Measurements from ENCODE around the gene NUDT22.
A peak's percentile ranks its signal among the peaks of the same experiment; 100 is the strongest.

Gene NUDT22

GRCh38 chr11:64232182-64232966 lies 6.3 kb downstream of the NUDT22 start:
- H3K9me3 Mint-ChIP-seq, result no peaks in the 10 kb centered on the region
- DNase-seq, result no peak
- no peaks in the 10 kb centered on the region for H3K36me3 Mint-ChIP-seq (ENCODE audit: low read depth)
- no peak overlapping the region for H3K27ac Mint-ChIP-seq
- H3K4me1 Mint-ChIP-seq, result peaks cover 41% of the 10 kb centered on the region
- TF ChIP-seq, protein P1, sequence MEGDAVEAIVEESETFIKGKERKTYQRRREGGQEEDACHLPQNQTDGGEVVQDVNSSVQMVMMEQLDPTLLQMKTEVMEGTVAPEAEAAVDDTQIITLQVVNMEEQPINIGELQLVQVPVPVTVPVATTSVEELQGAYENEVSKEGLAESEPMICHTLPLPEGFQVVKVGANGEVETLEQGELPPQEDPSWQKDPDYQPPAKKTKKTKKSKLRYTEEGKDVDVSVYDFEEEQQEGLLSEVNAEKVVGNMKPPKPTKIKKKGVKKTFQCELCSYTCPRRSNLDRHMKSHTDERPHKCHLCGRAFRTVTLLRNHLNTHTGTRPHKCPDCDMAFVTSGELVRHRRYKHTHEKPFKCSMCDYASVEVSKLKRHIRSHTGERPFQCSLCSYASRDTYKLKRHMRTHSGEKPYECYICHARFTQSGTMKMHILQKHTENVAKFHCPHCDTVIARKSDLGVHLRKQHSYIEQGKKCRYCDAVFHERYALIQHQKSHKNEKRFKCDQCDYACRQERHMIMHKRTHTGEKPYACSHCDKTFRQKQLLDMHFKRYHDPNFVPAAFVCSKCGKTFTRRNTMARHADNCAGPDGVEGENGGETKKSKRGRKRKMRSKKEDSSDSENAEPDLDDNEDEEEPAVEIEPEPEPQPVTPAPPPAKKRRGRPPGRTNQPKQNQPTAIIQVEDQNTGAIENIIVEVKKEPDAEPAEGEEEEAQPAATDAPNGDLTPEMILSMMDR (IDR thresholded peaks at IDR 0.05), result no peak
- H3K27me3 Mint-ChIP-seq (ENCODE audit: low read depth, poor library complexity), result peaks cover 15% of the 10 kb centered on the region
- H3K4me3 Mint-ChIP-seq, result peak overlapping the region; percentile 90

- Mint-ChIP-seq H3K27ac (no peak overlapping the region), H3K4me1 (peaks cover 35% of the 10 kb centered on the region), H3K9me3 (no peaks in the 10 kb centered on the region), H3K4me3 (peak overlapping the region; percentile 90), H3K36me3 (ENCODE audit: low read depth) (no peaks in the 10 kb centered on the region), H3K27me3 (ENCODE audit: low read depth, poor library complexity) (peaks cover 15% of the 10 kb centered on the region)
- TF ChIP-seq, protein P1 (IDR thresholded peaks at IDR 0.05), result no peak
- DNase-seq, result no peak
Observed at GRCh38 chr11:64232967-64233315, 6.9 kb downstream of the NUDT22 start.

DNA sequence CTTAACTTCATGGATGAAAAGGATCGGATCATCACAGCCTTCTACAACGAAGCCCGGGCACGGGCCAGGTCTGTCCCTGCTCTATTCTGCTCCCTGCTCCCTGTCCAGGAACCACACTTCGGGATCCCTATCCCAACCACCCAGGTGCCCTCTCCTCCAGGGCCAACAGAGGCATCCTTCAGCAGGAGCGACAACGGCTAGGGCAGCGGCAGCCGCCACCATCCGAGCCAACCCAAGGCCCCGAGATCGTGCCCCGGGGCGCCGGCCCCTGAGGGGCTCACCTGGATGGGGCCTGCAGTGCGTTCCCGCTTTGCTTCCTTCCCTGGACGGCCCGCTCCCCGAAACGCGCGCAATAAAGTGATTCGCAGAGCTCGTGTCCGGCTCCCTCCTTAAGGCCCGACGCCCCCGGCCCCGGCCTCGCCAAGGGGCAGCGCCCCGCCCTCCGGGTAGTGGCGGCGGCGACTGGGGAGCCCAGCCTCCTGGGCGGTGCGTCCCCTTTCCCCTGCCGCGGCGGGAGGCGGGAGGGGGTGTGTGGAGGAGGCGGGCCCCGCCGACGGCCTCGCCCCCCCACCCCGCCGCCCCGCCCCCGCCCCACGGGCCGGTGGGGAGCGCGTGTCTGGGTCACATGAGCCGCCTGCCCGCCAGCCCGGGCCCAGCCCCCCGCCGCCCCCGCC lies 8.0 kb downstream of the NUDT22 start, which contains the start of gene VEGFB:
Gene VEGFB (plus strand): TSS at position 672 of the 674 bp plus-strand sequence. CDS start 250 bp downstream, outside the sequence.
- peak within 1 kb of the TSS; percentile 86 for H3K4me3 Mint-ChIP-seq
- TF ChIP-seq, protein P1 (IDR thresholded peaks at IDR 0.05), result no peak
- H3K9me3 Mint-ChIP-seq, result no peaks in the 10 kb centered on the region
- no peak within 1 kb of the TSS for H3K27ac Mint-ChIP-seq
- DNase-seq, result peak; percentile 74
- peaks cover 35% of the 10 kb centered on the region for H3K4me1 Mint-ChIP-seq
- peaks cover 15% of the 10 kb centered on the region for H3K27me3 Mint-ChIP-seq (ENCODE audit: low read depth, poor library complexity)
- peaks cover 8% of the 10 kb centered on the region for H3K36me3 Mint-ChIP-seq (ENCODE audit: low read depth)

DNA sequence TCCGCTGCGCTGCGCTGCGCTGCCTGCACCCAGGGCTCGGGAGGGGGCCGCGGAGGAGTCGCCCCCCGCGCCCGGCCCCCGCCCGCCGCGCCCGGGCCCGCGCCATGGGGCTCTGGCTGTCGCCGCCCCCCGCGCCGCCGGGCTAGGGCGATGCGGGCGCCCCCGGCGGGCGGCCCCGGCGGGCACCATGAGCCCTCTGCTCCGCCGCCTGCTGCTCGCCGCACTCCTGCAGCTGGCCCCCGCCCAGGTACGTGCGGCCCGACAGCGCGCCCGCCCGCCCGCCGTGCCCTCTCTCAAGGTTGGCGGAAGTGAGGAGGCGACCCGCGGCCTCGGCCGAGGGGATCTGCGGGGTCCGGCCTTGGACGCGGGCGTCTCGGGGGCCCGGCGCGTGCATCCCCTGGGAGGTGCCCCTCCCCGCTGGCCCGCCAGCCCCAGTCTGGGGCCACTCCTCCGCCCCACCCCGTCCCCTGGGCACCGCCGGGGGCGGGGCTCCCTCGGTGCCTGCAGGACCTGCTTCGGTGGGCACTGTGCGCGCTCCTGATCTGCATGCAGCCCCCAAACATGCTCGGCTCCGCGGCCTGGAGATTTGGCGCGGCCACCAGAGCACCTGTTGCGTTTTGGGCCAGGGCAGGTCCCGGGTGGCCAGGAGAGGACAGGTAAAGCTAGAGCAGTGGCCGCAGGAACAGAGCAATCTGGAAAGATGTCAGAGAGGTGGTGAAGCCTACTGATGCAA lies 8.7 kb downstream of the NUDT22 start:
- peaks cover 15% of the 10 kb centered on the region for H3K27me3 Mint-ChIP-seq (ENCODE audit: low read depth, poor library complexity)
- H3K27ac Mint-ChIP-seq, result no peak overlapping the region
- TF ChIP-seq, protein P1 (IDR thresholded peaks at IDR 0.05), result no peak
- peak; percentile 59 for DNase-seq
- H3K36me3 Mint-ChIP-seq (ENCODE audit: low read depth), result peaks cover 8% of the 10 kb centered on the region
- H3K4me1 Mint-ChIP-seq, result peaks cover 31% of the 10 kb centered on the region
- no peaks in the 10 kb centered on the region for H3K9me3 Mint-ChIP-seq
- H3K4me3 Mint-ChIP-seq, result peak overlapping the region; percentile 83

DNA sequence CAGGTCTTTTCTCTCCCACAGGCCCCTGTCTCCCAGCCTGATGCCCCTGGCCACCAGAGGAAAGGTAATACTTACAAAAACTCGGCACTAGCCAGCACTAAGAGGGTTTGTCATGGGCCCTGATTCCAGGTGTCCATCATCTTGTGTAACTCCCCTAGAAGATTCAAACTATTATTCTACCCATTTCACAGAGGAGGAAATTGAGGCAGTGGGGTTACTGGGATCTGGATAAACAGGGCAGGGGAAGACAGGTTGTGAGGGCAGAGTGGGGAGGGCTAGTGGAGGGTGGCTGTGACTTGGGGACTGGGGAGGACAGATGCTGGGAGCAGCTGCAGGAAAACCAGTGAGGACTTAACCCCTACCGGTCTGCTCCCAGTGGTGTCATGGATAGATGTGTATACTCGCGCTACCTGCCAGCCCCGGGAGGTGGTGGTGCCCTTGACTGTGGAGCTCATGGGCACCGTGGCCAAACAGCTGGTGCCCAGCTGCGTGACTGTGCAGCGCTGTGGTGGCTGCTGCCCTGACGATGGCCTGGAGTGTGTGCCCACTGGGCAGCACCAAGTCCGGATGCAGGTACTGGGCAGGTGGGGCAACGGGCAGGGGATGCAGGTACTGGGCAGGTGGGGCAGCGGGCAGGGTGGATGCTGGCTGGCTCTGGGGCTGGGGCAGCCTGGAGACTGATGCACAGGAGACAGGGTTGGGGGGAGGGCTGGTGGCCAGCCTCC lies 9.5 kb downstream of the NUDT22 start:
- TF ChIP-seq, protein P1 (IDR thresholded peaks at IDR 0.05), result no peak
- H3K9me3 Mint-ChIP-seq, result no peaks in the 10 kb centered on the region
- H3K27me3 Mint-ChIP-seq (ENCODE audit: low read depth, poor library complexity), result peaks cover 15% of the 10 kb centered on the region
- H3K27ac Mint-ChIP-seq, result no peak overlapping the region
- peaks cover 36% of the 10 kb centered on the region for H3K4me1 Mint-ChIP-seq
- peak overlapping the region; percentile 83 for H3K4me3 Mint-ChIP-seq
- peaks cover 8% of the 10 kb centered on the region for H3K36me3 Mint-ChIP-seq (ENCODE audit: low read depth)
- DNase-seq, result no peak

All from nephron progenitor cell (in vitro differentiated cells).